Fibroblast of gingiva (primary cell): ENCODE measurements around the gene ATP1A1.

Source experiments
- DNase-seq: peaks from one replicate; pipeline ENCODE4 v3.0.0-alpha.2; 2011; ENCODE audit warnings: low read depth

Gene ATP1A1

DNA sequence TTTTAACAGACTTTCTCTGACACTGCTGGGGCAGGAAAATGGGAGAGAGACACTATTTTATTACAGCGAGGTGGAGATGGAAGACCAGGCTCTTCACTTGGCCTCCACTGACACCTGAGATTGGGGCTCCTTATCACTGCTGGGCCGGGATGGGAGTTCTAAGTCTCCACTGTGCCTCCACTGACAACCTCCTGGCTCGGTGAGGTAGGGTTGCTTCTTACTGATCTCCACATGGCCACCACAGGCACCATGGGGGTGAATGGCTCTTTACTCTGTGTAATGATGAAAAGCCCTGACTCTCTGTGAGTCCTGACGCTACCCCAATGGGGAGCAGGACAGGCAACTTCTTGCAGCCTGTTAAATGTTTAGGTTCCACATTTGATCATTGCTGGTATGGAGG is 67.7 kb downstream of the ATP1A1 start:
- DNase-seq: no peak

DNA sequence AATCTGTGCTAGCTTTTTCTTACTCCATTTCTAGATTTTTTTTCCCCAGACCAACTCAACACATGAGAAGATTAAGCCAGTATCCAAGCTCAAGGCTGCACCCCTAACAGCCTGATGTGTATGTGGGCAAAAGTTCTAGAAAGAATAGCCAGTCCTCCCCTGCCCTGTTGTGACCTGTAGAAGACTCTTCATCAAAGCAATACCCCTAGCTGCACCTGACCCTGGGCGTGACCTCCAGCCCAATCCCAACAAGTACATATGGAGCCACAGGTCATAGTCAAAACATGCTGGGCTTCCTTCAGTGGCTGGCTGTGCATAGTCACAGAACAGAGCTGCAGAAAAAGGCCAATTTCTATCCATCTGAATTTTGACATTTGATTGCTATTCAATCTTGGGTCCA is 72.5 kb downstream of the ATP1A1 start:
- no peak for DNase-seq

DNA sequence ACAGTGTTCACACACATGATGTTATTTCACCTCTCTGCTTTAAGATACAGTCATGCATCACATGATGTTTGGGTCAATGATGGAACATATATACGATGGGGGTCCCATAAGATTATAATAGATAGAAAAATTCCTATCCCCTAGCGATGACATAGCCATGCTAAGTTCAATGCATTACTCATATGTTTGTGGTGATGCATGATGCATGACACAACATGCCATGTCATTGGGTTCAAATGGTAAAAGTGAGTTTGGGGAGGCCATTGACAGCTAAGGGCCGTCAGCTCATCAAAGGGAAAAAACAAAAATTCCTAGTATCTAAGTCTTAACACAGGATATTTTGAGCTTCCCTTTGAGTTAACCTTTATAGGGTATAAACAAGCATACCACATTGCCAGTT is 73.6 kb downstream of the ATP1A1 start:
- DNase-seq: no peak

DNA sequence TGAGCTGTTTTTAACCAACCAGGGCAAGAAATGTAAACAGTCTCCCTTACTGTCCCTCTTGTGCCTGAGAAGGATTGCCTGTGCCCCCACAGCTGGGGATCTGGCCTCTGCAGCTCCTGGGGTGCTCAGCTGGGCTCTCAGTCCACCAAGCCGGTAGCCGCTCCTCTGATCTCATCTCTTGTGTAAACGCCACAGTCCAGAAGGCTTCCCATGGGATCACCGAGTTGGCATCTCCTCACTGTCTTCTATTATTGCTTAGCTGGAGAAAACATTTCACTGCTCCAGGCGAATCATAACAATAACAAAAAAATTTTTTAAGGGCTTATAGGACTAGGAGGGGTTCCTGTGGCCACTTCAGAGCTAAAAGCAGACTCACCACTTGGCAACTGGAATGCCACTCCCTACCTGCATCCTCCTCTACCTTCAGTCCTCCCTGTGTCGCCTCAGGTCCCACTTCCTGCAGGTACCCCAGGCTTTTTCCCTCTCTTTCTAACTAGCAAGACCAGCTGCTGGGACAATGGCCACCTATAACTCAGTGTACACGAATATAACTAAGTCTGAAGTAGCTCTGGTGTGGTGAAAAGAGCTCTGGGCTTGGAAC is 75.8 kb downstream of the ATP1A1 start:
- DNase-seq: peak; percentile 62

DNA sequence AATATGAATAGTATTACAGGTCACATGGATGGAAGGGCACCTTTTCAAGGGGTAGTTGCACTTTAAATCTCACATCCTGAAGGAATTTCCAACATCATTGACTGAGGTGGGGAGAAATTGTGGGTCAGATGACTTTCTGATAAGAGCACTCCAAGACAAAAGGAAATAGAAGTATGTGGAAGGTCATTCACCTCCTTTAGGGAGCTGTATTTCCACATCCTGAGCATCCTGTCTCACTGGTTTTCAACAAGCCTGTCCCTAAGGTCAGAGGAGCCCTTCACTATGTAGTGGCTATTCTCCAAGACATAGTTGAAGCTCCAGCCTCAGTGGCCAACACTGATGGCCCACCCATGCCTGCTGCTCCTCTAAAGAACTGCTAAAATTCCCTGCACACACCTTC is 76.5 kb downstream of the ATP1A1 start:
- no peak for DNase-seq

DNA sequence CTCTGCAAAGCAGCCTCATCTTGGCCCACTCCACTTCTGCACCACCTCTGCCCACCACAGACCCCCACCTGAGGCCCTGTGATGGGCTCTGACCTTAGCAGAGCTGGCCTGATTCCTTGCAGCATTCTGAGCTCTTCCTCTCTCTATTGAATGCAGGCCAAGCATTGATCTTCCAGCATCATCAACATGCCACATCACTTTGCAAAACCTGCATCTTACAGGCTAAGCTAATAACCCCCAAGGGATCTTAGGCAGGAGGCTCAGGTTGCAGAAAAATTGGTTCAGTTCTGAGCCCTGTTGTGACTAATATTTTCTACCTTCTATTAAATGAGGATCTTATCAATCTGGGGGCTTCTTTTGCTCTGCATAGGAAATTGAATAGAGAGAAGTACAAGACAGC is 78.7 kb downstream of the ATP1A1 start:
- no peak for DNase-seq

DNA sequence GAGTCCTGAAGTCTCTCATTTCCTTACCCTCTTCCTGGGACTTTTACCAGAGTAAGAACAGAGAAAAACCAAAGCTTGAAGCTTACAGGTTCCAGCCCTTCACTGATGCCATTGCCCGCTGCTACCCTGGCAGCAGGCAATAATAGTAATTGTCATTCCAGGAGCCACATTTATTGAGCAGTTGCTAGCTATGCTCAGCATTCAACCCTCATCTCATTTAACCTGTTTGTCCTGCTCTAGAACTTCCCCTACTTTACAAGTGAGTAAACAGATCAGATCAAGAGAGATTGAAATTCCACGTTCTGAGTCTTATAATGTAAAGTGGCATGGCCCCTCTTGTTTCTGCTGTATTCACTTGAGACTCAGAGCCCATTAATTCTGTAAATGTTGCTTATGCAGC is 80.4 kb downstream of the ATP1A1 start:
- DNase-seq: no peak

DNA sequence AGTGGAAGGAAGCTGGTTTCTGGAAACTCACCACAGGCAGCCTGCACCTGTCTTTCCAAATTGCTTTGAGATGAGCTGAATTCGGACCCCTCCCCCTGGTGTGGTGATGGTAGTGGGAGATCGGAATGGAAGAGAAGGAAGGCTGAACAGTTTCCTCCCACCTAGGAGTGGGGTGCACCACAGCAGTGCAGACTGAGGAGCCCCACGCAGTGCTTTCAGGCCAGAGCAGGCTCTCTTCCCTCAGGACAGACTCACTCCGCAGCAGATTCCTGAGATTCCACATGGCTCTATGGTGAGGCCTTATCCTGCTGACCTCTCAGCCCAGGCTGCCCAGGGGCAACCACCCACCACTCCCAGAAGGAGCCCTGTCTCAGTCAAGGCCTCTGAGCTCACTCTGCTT is 80.9 kb downstream of the ATP1A1 start:
- no peak for DNase-seq
